Ishikawa (cell line): Measurements from ENCODE around the gene RRP1.

Experiments
- CEBPB ChIP-seq: IDR thresholded peaks from 2 replicates; pipeline ENCODE4 v1.6.1; 2012
- EGR1 ChIP-seq: IDR thresholded peaks from 2 replicates; pipeline ENCODE4 v1.6.1; 2012
- EP300 ChIP-seq: IDR thresholded peaks from 2 replicates; pipeline ENCODE4 v1.6.1; 2012; ENCODE audit warnings: borderline replicate concordance
- MAX ChIP-seq: IDR thresholded peaks from 2 replicates; pipeline ENCODE4 v1.6.1; 2012
- NFIC ChIP-seq: IDR thresholded peaks from 2 replicates; pipeline ENCODE4 v1.6.1; 2012
- RAD21 ChIP-seq: IDR thresholded peaks from 2 replicates; pipeline ENCODE4 v1.6.1; 2012; ENCODE audit warnings: low read depth
- REST ChIP-seq: IDR thresholded peaks from 2 replicates; pipeline ENCODE4 v1.6.1; 2012; ENCODE audit warnings: low read depth, mild to moderate bottlenecking
- TAF1 ChIP-seq: IDR thresholded peaks from 2 replicates; pipeline ENCODE4 v1.6.1; 2012; ENCODE audit warnings: low read depth, mild to moderate bottlenecking
- TCF12 ChIP-seq: IDR thresholded peaks from 2 replicates; pipeline ENCODE4 v1.6.1; 2012; ENCODE audit warnings: low read depth
- TEAD4 ChIP-seq: IDR thresholded peaks from 2 replicates; pipeline ENCODE4 v1.6.1; 2012
- USF1 ChIP-seq: IDR thresholded peaks from 2 replicates; pipeline ENCODE4 v1.6.1; 2012
- ZBTB7A ChIP-seq: IDR thresholded peaks from 2 replicates; pipeline ENCODE4 v1.6.1; 2012; ENCODE audit warnings: low read depth

GRCh38 chr21:43797925-43798715, 8.7 kb downstream of the RRP1 start:
- TF ChIP-seq EP300 (no peak), TAF1 (no peak), MAX (no peak), CEBPB (no peak), REST (no peak), ZBTB7A (no peak), RAD21 (no peak), TEAD4 (no peak), USF1 (no peak), EGR1 (no peak), NFIC (no peak), TCF12 (no peak)
